Body of pancreas (tissue), 4 donors: ENCODE results near the gene IMP4. TPM values are rescaled to one million over a fixed set of nuclear protein-coding genes. Genes with fewer than 3 reads are reported as not detected.

Experiments used
- ATAC-seq: fragments of 150-250 bp; one replicate; pipeline ENCODE4 v1.9.1; 2016
- DNase-seq, 4 donors: peaks; one replicate each; pipeline ENCODE4 v3.0.0-alpha.2; 2019
- H3K27ac ChIP-seq, 4 donors: fragments of 200-600 bp; sonication (generic); 1 replicate in 3 of 4; 2 replicates in 1 of 4; pipeline versions ENCODE4 v1.5.1 to v1.6.1; 2016 to 2019; ENCODE audit warnings: mild to moderate bottlenecking in 1 of 4, mixed read lengths in 1 of 4, moderate library complexity in 1 of 4
- H3K27me3 ChIP-seq, 2 donors: fragments of 200-600 bp; sonication (generic); one replicate each; pipeline ENCODE4 v1.6.0; 2016; ENCODE audit warnings: mild to moderate bottlenecking in 1 of 2
- H3K36me3 ChIP-seq, 2 donors: fragments of 200-600 bp; sonication (generic); replicated peaks in 1 of 2; 2 replicates each; pipeline ENCODE4 v1.5.1; 2016; ENCODE audit warnings: low read depth in 2 of 2; ENCODE audit not compliant: insufficient read depth in 1 of 2
- H3K4me1 ChIP-seq: fragments of 200-600 bp; sonication (generic); one replicate; pipeline ENCODE4 v1.6.0; 2016
- H3K4me3 ChIP-seq, 2 donors: fragments of 200-600 bp; sonication (generic); 1 replicate in 1 of 2; 2 replicates in 1 of 2; pipeline ENCODE4 v1.5.1; 2016 to 2019
- H3K9me3 ChIP-seq, 3 donors: fragments of 200-600 bp; sonication (generic); 1 replicate in 2 of 3; 2 replicates in 1 of 3; pipeline ENCODE4 v1.5.1; 2016
- WGBS, 2 donors: methylation state at CpG; one replicate each; pipeline ENCODE4 v1.1.5; 2017; 5-methylcytosine and 5-hydroxymethylcytosine counted together
- intact Hi-C: fragments of 100-400 bp; cut with DNase I; formaldehyde crosslinking; loops from one replicate; pipeline ENCODE4 v1.15.1; 2023
- small RNA-seq: library from RNA; depleted of rRNA; stranded (forward); fragments of <200 nt; gene quantifications from one replicate; pipeline ENCODE3, GENCODE V24; 2016
- total RNA-seq, 2 donors: library from RNA; depleted of rRNA; stranded (reverse); fragments of >200 nt; gene quantifications; one replicate each; pipeline ENCODE4 v1.1.0, GENCODE V29; 2016
- TF ChIP-seq, protein P1 (sequence below), 7 experiments: fragments of 450-650 bp in 4 of 7; fragments of 200-600 bp in 3 of 7; sonication (generic) in 3 of 7; IDR thresholded peaks; one replicate each; pipeline ENCODE4 v1.5.1; 2016 to 2019; ENCODE audit warnings: antibody characterized with exemption in 7 of 7

The IMP4 gene
- total RNA-seq, 2 donors from 2014 or later: 77.5 to 78.1 TPM

GRCh38 chr2:130393318-130393910, 50.7 kb downstream of the IMP4 start:
- 87 to 89% methylated on average over 7 of the region's 7 CpGs for WGBS, 2 donors
- Histone ChIP-seq H3K36me3 (no peaks in the 10 kb centered on the region), H3K27me3 (no peaks in the 10 kb centered on the region), H3K4me3 (no peak overlapping the region), H3K27ac (no peak overlapping the region), H3K9me3 (no peaks in the 10 kb centered on the region), H3K4me1 (peaks cover 21% of the 10 kb centered on the region)
- TF ChIP-seq, protein P1, sequence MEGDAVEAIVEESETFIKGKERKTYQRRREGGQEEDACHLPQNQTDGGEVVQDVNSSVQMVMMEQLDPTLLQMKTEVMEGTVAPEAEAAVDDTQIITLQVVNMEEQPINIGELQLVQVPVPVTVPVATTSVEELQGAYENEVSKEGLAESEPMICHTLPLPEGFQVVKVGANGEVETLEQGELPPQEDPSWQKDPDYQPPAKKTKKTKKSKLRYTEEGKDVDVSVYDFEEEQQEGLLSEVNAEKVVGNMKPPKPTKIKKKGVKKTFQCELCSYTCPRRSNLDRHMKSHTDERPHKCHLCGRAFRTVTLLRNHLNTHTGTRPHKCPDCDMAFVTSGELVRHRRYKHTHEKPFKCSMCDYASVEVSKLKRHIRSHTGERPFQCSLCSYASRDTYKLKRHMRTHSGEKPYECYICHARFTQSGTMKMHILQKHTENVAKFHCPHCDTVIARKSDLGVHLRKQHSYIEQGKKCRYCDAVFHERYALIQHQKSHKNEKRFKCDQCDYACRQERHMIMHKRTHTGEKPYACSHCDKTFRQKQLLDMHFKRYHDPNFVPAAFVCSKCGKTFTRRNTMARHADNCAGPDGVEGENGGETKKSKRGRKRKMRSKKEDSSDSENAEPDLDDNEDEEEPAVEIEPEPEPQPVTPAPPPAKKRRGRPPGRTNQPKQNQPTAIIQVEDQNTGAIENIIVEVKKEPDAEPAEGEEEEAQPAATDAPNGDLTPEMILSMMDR (IDR thresholded peaks at IDR 0.05): no peak
- ATAC-seq (no peak), DNase-seq (no peak)
- intact Hi-C loops: no loop called here

Small RNA genes lying within 50 kb of the gene (small RNA-seq; reads per million reads assigned to genes)
- not detected for gene AC132479.1

Other genes starting within 250 kb of the IMP4 start
- not detected for gene POTEF, start 213.7 kb upstream of the IMP4 start, total RNA-seq
- 1 to 10 TPM in 1 of 2 donors, under 1 TPM in 1; 0.99 to 1.0 TPM for gene CCDC74B, start 197.8 kb upstream of the IMP4 start, total RNA-seq
- gene SMPD4, start 161.3 kb upstream of the IMP4 start, total RNA-seq: 10 to 100 TPM; 25.4 to 33.3 TPM
- 100 to 1,000 TPM in 1 of 2 donors, 10 to 100 TPM in 1; 68.6 to 106 TPM for gene MZT2B, start 160.6 kb upstream of the IMP4 start, total RNA-seq
- gene TUBA3E, start 144.5 kb upstream of the IMP4 start, total RNA-seq: not detected
- gene PTPN18, start 13.2 kb downstream of the IMP4 start, total RNA-seq: 100 to 1,000 TPM in 1 of 2 donors, 10 to 100 TPM in 1; 61.7 to 156 TPM
- under 1 TPM in 1 of 2 donors, not detected in 1; under 0.01 TPM for gene POTEI, start 166.4 kb downstream of the IMP4 start, total RNA-seq
- not detected for gene CFC1B, start 178.3 kb downstream of the IMP4 start, total RNA-seq